ENCODE results near the gene LILRB2. TPM values are rescaled to one million over a fixed set of nuclear protein-coding genes. Genes with fewer than 3 reads are reported as not detected.
"Not testable (repeated sequence)": the region's sequence is repeated elsewhere in the genome, so short reads cannot be mapped to it uniquely, and the experiment has no call there.

Gene LILRB2
- total RNA-seq (2021) (not detected in 2 replicates), Bru-seq, nascent RNA (not detected), BruChase-seq, experiment 1, labeled RNA remaining after a 2-hour chase (not detected), BruChase-seq, experiment 2, labeled RNA remaining after a 6-hour chase (not detected)
- long read RNA-seq, result 0 reads

DNA sequence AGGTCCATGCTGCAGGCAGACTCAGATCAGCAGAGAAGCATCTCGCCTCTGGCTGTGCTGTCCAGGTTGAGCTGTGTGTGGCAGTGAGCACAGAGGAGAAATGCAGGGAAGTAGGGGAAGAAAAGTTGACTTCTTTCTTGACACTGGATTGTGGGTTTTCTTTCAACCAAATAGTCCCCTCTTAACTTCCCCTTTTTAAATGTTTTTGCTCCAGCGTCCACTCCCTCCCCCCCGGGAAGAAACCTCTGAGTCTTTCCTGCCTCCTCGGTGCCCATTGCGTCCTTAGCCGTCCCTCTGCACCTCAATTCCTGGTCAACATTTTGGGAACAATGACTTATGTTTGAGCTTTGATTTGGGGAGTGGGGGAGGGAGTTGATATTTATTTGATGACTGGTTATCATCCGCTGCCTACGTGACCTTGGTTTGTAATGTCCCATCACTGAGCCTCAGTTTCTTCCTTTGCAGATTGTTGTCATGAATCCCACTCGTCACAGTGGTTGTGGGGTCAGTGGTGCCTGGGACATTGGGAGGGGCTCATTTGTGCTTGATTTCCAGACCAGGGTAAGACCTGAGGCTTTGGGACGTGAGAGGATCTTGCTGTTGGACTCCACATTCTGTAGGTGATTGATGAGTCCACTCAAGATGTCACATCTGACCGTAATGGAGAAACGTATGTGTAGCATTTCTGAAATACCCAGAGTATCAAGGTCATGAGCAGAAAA lies at the start of gene LILRB2:
Gene LILRB2, minus strand, starts transcription at position 104 of the 722 bp plus-strand sequence. CDS start 614 bp downstream, outside the sequence.
- POLR2A ChIA-PET (ENCODE audit: low non-redundant PET), result no interaction called here
- no peaks in the 10 kb centered on the region for H3K9me3 ChIP-seq (ENCODE audit: low read depth, low read length, poor library complexity, severe bottlenecking)
- DNase-seq (ENCODE audit: low spot score), result no peak
- peaks cover 25% of the 10 kb centered on the region for H3K27me3 ChIP-seq (replicated peaks; ENCODE audit: insufficient read depth, low read depth, low read length, poor library complexity)
- H3K4me1 ChIP-seq (ENCODE audit: insufficient read depth, low read length, poor library complexity, severe bottlenecking), result no peaks in the 10 kb centered on the region
- H3K4me3 ChIP-seq (ENCODE audit: low read depth, low read length, poor library complexity, severe bottlenecking), result no peak within 1 kb of the TSS
- intact Hi-C loops (cut with micrococcal nuclease; ENCODE audit: unreplicated experiment), result no loop called here
- TF ChIP-seq EZH2 (IDR thresholded peaks at IDR 0.05; ENCODE audit: borderline replicate concordance, low read depth, low read length, poor library complexity, severe bottlenecking), result no peak
- BruUV-seq (replicated peaks), result no TSS peak
- H3K36me3 ChIP-seq (ENCODE audit: insufficient read depth, low read length, poor library complexity, severe bottlenecking), result no peaks in the 10 kb centered on the region
- no peak within 1 kb of the TSS for H3K27ac ChIP-seq (ENCODE audit: low read depth, low read length, poor library complexity, severe bottlenecking)
- CTCF ChIA-PET, result no interaction called here

DNA sequence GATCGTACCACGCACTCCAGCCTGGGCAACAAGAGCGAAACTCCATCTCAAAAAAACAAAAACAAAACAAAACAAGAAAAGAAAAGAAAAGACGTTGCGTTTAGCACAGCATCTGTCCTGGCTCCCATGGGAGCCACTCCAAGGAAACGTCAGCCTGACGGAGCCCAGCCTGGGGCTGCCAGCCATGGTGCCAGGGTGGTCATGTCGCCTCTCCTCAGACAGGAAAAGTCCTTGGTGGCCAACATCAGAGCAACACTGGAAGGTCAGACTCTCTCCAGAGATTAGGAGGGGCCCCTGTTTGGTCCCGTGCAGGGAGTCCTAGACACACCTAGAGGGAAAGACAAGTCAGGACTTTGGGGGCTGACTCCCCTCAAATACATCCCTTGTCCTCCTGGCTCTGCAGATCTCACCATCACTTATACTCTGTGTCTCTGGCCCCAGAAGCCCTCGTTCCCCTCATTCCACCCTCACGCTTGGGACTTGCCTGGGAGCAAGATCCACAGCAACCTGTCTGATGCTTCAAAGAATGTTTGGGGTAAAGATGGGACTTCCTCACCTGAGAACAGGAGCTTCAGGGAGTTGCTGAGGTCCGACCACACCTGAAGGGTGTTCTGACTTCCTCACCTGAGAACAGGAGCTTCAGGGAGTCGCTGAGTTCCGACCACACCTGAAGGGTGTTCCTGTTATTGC lies 48.7 kb upstream of the LILRB2 start:
- no peak for TF ChIP-seq CTCF (conservative IDR thresholded peaks at IDR 0.05; ENCODE audit: low read depth, low read length)
- no peak for TF ChIP-seq EZH2 (IDR thresholded peaks at IDR 0.05; ENCODE audit: borderline replicate concordance, low read depth, low read length, poor library complexity, severe bottlenecking)
- intact Hi-C loops (cut with micrococcal nuclease; ENCODE audit: unreplicated experiment), result no loop called here
- no peak overlapping the region for H3K4me3 ChIP-seq (ENCODE audit: low read depth, low read length, poor library complexity, severe bottlenecking)
- no peaks in the 10 kb centered on the region for H3K9me3 ChIP-seq (ENCODE audit: low read depth, low read length, poor library complexity, severe bottlenecking)
- CTCF ChIA-PET, result no interaction called here
- no peak overlapping the region for H3K27ac ChIP-seq (ENCODE audit: low read depth, low read length, poor library complexity, severe bottlenecking)
- no peaks in the 10 kb centered on the region for H3K36me3 ChIP-seq (ENCODE audit: insufficient read depth, low read length, poor library complexity, severe bottlenecking)
- no peak for DNase-seq (ENCODE audit: low spot score)
- no peaks in the 10 kb centered on the region for H3K27me3 ChIP-seq (replicated peaks; ENCODE audit: insufficient read depth, low read depth, low read length, poor library complexity)
- POLR2A ChIA-PET (ENCODE audit: low non-redundant PET), result interaction anchor here (0.7 kb wide), 1 partner anchor 143 kb away, joined by 12 read pairs; the partner anchor contains the start of gene CDC42EP5
- no TSS peak for BruUV-seq (replicated peaks)
- H3K4me1 ChIP-seq (ENCODE audit: insufficient read depth, low read length, poor library complexity, severe bottlenecking), result no peaks in the 10 kb centered on the region

DNA sequence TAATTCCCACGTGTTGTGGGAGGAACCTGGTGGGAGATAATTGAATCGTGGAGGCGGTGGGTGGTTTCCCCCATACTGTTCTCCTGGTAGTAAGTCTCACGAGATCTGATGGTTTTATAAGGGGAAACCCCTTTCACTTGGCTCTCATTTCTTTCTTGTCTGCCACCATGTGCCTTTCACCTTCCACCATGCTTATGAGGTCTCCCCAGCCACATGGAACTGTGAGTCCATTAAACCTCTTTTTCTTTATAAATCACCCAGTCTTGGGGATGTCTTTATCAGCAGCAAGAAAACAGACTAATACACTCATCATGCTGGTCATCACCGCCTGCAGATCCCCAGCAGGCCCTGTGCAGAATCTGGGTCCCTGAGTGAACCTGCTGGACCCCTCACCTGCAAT lies 47.9 kb upstream of the LILRB2 start:
- H3K27me3 ChIP-seq (replicated peaks; ENCODE audit: insufficient read depth, low read depth, low read length, poor library complexity); H3K4me1 ChIP-seq (ENCODE audit: insufficient read depth, low read length, poor library complexity, severe bottlenecking); H3K36me3 ChIP-seq (ENCODE audit: insufficient read depth, low read length, poor library complexity, severe bottlenecking); H3K27ac ChIP-seq (ENCODE audit: low read depth, low read length, poor library complexity, severe bottlenecking); POLR2A ChIA-PET (ENCODE audit: low non-redundant PET); BruUV-seq (replicated peaks); CTCF ChIA-PET; H3K9me3 ChIP-seq (ENCODE audit: low read depth, low read length, poor library complexity, severe bottlenecking); H3K4me3 ChIP-seq (ENCODE audit: low read depth, low read length, poor library complexity, severe bottlenecking); DNase-seq (ENCODE audit: low spot score); intact Hi-C loops (cut with micrococcal nuclease; ENCODE audit: unreplicated experiment): not testable (repeated sequence)

- TF ChIP-seq EZH2 (IDR thresholded peaks at IDR 0.05; ENCODE audit: borderline replicate concordance, low read depth, low read length, poor library complexity, severe bottlenecking), result no peak
- TF ChIP-seq CTCF (conservative IDR thresholded peaks at IDR 0.05; ENCODE audit: low read depth, low read length), result no peak
- Histone ChIP-seq H3K4me3 (ENCODE audit: low read depth, low read length, poor library complexity, severe bottlenecking) (no peak overlapping the region), H3K36me3 (ENCODE audit: insufficient read depth, low read length, poor library complexity, severe bottlenecking) (no peaks in the 10 kb centered on the region), H3K4me1 (ENCODE audit: insufficient read depth, low read length, poor library complexity, severe bottlenecking) (no peaks in the 10 kb centered on the region), H3K27ac (ENCODE audit: low read depth, low read length, poor library complexity, severe bottlenecking) (no peak overlapping the region), H3K27me3 (replicated peaks; ENCODE audit: insufficient read depth, low read depth, low read length, poor library complexity) (peaks cover 5% of the 10 kb centered on the region), H3K9me3 (ENCODE audit: low read depth, low read length, poor library complexity, severe bottlenecking) (no peaks in the 10 kb centered on the region)
- ChIA-PET CTCF (interaction anchor here (1.1 kb wide), 1 partner anchor 9 kb away, joined by 9 read pairs; no protein-coding TSS in a partner anchor), POLR2A (ENCODE audit: low non-redundant PET) (no interaction called here)
- BruUV-seq (replicated peaks), result no TSS peak
- no peak for DNase-seq (ENCODE audit: low spot score)
- intact Hi-C loops (cut with micrococcal nuclease; ENCODE audit: unreplicated experiment), result loop anchor here (1.0 kb wide), 1 partner anchor 66 kb away; no protein-coding TSS in a partner anchor
Observed at GRCh38 chr19:54325631-54326030, 44.7 kb upstream of the LILRB2 start.
